Activated CD4-positive, alpha-beta T cell treated with anti-CD3 and anti-CD28 coated beads, Interleukin-2, amount 50 U/mL, for 24 hours (primary cell): ENCODE results near the gene PXDC1.

Experiments
- DNase-seq, 2 donors: peaks; one replicate each; pipeline ENCODE4 v3.0.0-alpha.2; 2020; ENCODE audit warnings: low read depth in 1 of 2, low spot score in 1 of 2

The PXDC1 gene

GRCh38 chr6:3748208-3749066 is 3.1 kb downstream of the PXDC1 start:
- peak in 1 of 2 donors; percentile 39 for DNase-seq

DNA sequence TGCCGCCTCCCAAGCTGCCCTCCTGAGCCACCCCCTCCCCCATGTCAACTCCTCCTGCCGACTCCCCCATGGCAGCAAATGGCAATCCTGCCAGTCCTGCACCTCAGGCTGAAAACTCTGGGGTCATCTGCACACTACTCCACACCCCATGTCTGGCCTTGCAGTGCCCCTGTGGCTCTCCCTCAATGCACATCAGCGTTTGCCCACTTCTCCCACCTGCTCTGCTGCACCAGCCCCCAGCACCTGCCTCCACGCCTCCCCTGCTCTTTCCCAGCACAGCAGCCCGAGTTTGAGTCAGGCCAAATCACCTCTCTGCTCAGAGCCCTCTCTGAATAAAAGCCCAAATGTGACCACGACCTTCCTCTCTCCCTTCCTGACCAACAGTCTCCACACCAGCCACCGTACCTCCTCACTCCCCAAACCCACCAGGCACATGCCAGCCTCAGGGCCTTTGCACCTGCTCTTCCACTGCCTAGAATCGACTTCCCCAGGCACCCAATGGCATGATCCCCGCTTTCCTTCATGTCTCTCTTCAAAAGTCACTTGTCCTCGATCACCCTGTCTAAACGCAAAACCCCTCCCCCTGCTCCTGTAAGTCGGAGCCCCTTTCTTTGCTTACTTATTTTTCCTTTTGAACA is 4.3 kb downstream of the PXDC1 start:
- no peak for DNase-seq

DNA sequence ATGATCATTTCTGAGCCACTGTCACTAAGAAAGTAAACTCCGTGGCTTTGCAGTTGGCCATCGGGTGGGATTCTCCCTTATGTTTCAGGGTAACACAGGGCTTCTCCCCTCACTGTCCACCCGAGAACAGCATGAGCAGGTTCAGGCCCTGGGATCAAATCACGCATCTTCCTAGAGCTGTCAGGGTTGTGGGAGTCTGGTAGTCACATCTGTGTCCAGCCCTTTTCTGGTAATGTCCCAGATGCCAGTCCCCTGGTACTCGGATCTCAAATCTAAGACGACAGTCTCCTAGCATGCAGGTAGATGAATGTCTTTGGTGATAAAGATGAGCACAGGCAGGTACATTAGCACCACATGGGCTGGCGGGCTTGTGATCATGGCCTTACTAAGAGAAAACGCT is 4.8 kb downstream of the PXDC1 start:
- DNase-seq = no peak

DNA sequence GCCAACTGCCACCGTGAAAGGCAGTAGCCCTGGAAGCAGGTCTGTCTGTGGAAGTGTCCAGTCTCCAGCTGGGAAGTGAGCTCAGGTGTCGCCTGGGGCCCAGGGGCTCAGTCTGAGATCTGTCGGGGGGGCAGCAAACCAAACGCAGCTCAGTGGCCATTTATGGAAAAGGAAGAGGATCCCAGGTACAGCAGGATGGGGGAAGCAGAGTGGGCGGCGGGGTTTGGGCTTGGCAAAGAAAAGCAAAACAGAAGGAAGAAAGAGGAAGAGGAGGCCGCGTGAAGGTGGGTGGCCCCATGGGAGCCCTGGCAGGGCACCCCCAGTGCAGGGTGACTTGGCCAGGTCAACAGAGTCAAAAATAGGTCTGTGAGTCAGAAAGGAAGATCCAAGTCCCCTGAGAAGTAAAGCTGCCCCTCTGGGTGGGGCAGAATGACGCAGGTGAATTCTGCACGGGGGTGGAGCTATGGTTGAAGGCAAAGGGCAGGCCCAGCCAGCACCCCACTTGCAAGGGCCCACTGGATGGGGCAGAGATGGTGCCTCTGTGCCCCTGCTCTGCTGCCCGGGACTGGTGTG is 5.3 kb downstream of the PXDC1 start:
- no peak for DNase-seq

GRCh38 chr6:3745566-3746118 is 5.9 kb downstream of the PXDC1 start:
- DNase-seq = no peak

DNA sequence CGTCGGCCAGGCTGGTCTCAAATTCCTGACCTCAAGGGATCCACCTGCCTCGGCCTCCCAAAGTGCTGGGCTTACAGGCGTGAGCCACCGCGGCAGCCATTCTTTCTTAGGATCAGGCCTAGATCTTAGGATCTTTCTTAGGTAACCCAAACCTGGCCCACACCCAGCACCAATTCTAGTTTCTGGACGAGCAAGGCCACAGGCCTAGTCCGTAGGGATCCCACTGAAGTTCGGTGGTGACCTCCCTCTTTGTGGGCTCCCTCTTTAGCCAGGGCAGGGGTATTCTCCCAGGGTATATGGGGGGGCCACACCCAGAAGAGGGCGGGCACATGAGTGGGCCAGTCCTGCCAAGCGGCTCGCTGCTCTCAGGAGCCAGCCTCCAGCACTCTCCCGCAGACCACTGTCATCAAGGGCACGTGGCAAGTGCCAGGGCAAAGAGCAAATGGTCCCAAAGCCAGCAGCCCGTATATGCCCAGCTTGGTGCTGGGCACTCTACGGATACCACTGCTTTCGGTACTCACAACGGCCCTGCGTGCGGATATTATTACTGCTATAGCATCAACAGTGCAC is 6.5 kb downstream of the PXDC1 start:
- DNase-seq = no peak

GRCh38 chr6:3744211-3744900 is 7.2 kb downstream of the PXDC1 start:
- no peak for DNase-seq

DNA sequence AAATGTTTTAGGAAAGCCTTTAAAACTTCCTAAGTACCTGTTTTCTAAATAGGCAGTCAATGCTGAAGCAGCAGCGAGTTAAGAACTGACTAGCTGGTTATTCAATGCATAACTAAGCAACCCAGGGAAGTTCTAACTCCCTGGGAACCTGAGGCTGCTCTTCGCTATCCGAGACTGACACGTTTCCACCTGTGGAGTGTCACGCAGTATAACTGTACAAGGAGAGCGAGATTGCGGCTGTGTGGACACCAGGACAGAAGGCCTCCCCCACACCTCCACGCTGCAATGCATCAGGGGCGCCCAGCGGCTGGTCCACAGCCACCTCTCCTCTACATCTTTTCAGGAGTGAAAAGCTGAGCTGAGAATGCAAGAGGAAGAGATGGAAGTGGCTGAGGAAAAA is 8.0 kb downstream of the PXDC1 start:
- no peak for DNase-seq

GRCh38 chr6:3742426-3743344 is 8.8 kb downstream of the PXDC1 start:
- peak; percentile 89 to 94 for DNase-seq

GRCh38 chr6:3742076-3742425 is 9.5 kb downstream of the PXDC1 start:
- DNase-seq = no peak

- no peak for DNase-seq
These were observed 10.0 kb downstream of the PXDC1 start for GRCh38 chr6:3741477-3741871.

DNA sequence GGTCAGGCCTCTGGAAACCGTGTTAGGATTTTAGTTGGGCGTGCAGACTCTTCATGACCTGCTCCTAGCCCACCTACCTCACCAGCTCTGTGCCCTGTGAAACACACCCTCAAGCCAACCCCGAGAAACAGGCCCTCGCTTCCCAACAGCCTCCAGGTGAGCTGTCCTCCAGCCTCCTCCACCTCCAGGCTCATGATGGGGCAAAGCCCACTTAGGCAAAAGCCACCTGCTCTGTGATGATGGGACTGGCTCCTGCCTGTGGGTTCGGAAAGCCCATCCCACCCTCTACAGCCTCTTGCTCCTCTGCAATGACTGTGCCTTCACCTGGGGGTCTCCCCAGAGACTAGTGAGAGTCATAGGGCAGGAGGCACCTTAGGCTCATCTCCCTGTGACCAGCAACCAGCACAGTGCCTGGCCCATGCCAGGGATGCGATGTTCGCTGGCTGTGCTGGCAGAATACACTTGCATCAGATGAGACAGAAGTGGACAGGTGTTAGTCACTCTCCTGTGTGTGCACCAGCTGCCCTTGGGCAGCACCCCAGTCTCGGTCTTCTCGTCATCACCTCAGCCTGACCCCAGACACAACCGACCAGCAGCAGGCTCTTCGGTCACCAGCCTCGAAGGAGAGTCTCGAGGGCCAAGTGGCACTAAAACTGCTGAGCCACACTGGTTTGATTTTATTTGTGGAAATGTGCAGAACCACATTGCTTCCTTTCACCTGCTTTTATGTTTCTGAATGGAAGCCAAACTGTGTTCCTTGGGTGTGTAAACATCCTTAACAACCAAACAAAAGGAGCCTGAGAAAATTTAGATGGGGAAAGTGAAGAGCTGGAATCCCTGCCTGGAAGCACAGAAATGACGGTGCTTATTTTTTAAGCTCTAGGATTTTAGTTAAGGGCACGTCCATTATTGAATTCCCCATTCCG is 10.7 kb downstream of the PXDC1 start:
- no peak for DNase-seq

DNA sequence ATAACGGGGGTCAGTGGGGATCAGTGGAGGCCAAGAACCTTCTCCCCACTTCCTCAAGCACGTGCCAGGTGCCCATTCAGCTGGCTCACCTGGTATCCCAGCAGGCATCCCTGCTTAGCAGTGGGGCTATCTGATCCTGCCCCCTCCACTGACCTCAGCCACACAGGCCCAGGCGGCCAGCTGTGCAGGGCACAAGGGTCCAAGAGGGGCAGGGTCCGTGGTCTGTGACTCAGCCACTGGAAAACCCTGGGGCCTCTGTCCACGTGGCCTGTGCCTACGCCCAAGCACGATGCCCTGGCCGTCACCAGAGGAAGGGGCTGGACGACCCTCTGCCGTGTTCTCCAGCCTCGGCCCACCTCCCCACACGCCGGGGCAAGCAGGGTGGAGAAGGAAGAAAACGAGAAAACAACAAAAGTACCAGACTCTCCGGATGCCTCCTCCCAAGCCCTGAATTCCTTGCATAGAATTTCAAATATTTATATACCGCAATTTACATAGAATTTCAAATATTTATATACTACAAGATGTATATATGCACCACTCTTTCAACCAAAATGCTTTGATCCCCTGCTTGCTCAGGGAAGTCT is 12.1 kb downstream of the PXDC1 start:
- no peak for DNase-seq

GRCh38 chr6:3738381-3739131 is 13.0 kb downstream of the PXDC1 start:
- no peak for DNase-seq

DNA sequence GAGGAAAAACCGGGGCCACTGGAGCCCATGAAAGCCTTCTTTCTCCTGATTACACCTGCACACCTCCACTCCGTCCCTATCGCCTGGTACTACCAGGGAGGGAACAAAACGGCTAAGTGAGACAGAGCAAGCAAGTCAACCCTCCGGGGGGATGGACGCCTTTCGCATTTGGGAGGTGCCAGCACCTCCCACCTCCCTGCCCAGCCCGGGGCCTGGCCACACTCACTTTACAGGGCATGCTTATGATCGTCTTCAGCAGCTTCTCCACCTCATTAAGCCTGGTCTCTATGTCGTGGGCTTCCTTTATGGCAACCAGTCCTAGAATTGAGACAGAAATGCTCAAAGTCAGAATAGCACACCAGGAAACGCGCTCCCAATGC is 13.7 kb downstream of the PXDC1 start:
- no peak for DNase-seq

DNA sequence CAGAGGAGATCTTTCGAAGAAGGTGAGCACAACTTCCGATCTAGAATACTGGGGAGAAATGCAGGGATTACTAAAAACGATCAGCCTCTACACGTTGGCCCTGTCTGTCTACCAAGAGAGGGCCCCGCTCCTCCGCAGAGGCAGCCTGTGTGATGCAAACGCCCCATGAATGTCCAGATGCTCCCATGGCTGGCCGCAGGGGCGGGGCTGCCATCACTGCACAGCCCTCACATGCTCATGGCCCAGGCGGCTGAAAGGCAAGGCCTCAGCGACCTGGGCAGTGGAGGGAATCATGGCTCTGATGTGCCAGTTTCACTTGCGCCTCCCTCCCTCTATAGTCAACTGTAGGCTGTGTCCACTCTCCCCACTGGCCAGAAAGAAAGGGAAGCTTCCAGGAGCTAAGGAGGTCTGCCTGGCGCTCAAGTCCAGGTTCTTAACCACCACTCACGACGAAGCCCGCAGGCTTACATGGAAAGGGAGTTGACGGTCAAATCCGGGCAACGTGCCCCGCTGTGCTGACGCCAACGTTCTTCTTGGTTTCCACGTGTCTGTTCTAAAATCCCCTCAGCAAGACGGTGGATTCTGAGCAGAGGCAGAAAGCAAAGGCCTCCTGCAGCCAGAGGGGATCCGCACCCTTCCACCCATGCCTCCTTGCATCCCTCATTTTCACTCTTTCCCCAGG is 14.2 kb downstream of the PXDC1 start:
- no peak for DNase-seq

DNA sequence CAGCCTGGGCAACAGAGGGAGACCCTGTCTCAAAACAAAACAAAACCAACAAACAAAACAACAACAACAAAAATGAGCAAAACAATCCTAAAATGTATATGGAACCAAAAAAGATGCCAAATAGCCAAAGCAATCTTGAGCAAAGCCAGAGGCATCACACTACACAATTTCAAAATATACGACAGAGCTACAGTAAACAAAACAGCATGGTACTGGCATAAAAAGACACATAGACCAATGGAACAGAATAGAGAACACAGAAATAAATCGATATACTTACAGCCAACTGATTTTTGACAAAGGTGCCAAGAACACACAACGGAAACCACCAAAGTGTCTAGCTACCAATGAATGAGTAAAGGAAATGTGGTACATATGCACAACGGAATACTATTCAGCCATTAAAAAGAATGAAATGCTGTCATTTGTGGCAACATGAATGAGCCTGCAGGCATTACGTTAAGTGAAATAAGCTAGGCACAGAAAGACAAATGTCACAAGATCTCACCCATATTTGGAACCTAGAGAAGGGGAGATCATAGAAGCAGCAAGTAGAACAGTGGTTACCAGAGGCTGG is 16.4 kb downstream of the PXDC1 start:
- no peak for DNase-seq
